Pulmonary artery endothelial cell (primary cell): ENCODE data around the gene SLC16A9. TPM values are rescaled to one million over a fixed set of nuclear protein-coding genes. Genes with fewer than 3 reads are reported as not detected.

Experiments
- DNase-seq: peaks from one replicate; pipeline ENCODE4 v3.0.0-alpha.2; 2011; ENCODE audit warnings: low read depth, low spot score
- total RNA-seq: library from RNA; depleted of rRNA; stranded (reverse); fragments of >200 nt; gene quantifications from 2 replicates; pipeline ENCODE4 v1.2.3, GENCODE V29; 2014

SLC16A9 gene
- total RNA-seq, 1 donor from 2014 or later, result 0.07 TPM

DNA sequence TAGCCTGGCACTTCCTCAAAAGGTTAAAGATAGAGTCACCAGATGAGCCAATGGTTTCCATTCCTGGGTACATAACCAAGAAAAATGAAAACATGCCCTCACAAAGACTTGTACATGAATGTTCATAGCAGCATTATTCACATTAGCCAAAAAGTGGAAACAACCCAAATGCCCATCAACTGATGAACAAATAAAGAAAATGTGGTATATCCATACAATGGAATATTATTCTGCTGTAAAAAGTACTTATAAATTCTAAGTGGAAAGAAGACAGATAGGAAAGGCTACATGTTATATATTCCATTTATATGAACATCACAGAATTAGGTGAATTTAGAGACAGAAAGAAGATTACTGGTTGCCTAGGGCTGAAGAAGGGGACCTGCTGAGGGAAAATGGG is 10.7 kb upstream of the SLC16A9 start:
- no peak for DNase-seq

DNA sequence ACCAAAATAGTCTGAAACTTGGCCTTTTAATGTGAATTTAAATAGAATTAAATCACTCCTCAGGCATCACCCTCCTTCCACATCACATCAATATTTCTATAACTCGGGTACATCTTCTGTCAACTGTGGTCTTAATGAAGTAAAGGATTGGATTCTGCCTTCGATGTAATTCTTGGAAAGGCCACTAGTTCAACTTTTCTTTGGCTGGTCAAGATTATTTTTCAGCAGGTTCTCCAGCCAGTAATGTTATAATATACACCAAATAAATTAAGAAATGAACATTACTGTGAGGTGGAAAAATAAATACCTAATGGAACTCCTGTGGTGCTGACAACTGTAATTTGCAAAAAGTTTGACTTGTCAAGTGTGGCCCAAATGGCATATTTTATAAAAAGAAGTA is 9.7 kb upstream of the SLC16A9 start:
- no peak for DNase-seq

DNA sequence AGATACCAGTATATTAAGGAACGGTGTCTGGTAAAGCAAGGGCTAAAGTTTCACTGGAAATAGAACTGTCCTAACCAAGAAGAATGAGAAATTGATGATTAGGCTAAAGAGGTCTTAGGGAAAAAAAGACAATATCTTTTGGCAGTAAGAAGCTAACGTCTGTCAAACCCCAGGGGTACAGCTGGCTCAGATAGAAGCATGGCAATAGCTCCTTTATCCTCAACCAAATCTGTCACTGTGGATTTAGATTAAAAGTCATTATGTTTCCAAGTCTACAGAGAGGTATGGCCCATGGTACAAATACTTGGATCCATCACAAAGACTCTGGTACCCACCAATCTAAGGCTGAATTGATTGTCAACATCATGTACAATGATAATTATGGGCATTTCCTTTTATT is 8.6 kb upstream of the SLC16A9 start:
- DNase-seq, result no peak

DNA sequence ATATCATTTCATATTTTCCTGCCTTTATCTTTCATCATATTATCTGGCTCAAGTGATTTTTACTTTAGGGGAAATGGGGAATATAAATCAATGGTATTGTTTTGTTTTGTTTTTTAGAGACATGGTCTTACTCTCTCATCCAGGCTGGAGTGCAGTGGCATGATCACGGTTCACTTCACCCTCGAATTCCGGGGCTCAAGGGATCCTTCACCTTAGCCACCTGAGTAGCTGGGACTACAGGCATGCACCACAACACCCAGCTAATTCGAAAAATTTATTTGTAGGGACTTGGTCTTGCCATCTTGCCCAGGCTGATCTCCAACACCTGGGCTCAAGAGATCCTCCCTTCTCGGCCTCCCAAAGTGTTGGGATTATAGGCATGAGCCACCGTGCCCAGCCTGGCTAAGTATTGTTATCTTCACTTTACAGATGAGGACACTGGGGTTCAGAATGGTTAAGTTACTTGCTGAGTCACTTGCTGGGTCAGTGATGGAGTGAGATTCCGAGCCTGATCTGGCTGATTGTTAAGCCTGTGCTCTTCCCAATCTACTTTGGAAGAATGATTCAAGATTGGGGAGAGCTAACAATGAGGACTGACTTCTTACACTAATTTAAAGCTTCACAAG is 3.7 kb upstream of the SLC16A9 start:
- no peak for DNase-seq

DNA sequence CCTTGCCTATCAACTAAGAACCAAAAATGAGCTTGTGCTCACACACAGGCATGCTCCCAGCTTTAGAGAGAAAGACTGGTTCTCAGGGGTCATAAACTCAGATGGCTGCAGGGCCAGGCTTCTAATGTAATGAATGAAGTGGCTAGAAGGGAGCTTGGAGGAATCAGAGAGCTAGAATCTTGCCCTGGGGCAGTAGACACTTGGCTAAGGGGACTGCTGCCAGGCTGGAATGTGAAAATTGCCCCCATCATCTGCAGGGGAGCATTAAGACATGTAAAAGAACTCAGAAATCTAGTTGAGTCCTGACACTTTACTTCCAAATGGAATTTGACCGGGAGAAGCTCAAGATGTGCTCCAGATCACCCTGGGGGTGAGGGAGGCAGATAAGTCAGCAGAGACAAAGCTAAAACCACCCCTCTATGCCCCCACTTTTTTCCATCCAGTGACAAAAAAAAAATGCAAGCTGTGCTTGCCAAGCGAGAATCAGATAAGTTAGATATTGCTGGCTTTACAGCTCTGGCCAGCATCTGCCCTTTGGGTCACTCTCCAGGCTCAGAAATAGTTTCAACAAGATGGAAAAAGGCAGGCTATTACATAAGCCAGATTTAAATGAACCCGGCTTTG is 2.3 kb upstream of the SLC16A9 start:
- DNase-seq, result no peak

DNA sequence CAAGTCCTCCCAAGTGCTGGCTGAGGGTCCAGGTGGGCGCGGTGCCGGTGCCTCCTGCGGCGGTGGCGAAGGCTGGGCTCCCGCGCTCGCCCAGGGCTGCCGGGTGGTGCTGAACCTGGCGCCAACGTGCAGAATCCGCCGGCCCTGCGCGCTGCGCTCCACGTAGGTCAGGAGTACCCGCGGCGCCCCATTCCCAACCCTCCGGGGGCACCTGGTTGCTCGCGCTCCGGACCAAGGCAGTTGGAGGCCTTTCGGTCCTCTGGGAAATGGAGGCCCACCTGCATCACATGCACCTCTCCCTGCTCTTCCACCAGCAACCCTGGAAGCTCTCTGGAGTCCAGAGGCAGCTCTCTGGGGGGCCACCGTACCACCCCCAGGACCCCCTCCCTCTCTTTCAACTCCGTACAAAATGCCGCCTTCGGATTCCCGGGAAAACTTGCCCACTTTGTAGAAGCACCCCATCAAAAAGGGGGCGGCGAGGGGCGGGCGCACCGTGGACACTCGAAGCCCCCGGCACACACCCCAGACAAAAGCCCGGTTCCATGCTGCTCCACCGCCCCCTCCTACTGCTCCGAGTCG is 745 bp downstream of the SLC16A9 start:
- no peak for DNase-seq

DNA sequence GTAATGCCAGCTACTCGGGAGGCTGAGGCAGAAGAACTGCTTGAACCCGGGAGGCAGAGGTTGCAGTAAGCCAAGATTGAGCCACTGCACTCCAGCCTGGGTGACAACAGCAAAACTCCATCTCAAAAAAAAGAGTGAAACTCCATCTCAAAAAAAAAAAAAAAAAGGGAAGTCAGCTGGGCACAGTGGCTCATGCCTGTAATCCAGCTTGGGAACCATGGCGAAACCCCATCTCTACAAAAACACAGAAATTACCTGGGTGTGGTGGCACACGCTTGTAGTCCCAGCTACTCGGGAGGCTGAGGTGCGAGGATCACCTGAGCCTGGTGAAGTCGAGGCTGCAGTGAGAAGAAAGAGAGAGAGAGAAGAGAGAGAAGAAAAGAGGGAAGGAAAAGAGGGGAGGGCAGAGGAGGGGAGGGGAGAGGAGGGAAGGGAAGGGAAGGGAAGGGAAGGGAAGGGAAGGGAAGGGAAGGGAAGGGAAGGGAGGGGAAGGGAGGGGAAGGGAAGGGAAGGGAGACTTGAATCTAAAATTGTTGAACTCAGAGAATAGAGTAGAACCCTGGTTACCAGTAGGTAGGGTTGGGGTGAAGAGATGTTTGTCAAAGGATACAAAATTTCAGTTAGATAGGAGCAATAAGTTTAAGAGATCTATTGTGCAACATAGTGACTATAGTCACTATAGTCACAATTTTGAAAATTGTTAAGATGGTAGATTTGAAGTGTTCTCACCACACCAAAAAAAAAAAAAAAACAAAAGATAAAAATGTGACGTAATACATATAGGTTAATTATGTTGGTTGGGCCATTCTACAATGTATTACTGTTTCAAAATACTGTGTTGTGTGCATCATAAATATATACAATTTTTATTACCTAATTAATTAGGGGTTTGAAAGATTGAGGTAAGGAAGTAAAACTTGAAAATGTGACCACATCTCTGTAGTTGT is 2.5 kb downstream of the SLC16A9 start:
- DNase-seq, result no peak

DNA sequence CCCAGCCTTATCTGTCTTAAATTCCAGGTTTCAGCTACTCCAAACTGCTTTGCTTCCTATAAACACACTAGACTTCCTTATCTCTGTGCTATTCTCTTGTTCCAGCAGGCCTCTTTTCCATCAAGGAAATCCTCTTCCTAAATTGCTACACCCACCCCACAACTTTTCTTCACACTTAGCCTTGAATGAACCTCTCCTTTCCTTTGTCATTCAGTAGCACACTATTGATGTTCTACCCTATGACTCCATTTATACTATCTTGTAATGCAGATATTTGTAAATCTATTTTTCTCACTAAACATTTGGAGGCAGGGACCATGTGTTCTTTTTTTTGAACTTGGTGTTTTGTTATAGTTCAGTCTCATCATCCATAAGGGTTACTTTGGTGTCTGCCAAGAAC is 3.7 kb downstream of the SLC16A9 start:
- DNase-seq, result no peak

DNA sequence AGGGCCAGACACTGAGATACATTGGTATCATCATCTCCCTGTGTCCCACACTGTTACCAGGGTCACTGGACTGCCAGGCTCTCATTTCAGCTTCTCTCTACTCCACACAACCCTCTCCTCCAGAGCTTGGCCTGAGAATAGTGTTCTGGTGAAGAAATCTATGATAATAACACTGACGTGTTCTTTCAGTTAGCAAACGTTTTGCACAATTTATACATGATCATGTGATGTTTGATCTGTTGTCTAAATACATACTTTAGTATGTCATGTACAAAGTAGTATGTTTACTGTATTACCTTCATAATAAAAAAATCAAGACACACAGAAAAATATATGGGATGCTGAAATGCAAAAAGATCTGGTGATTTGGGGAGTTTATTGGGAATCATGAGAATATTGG is 5.0 kb downstream of the SLC16A9 start:
- DNase-seq, result no peak

DNA sequence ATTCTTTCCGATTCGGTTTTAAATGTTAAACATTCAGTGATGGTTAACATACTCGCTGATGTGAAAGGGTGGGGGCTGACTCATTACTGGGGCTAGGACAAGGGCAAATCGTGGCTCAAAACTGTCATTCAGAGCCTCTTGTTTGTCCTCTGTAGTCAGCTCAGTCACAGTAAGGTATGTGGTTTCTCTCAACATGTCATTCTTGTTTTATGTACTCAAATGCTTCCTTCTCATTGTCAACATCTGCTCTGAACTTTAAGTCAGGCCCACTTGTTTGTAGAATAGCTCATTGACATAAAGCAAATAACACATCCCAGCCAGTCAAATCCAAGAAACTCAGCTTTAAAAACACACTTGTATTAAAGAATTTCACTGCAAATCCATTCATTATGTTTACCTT is 7.3 kb downstream of the SLC16A9 start:
- no peak for DNase-seq

DNA sequence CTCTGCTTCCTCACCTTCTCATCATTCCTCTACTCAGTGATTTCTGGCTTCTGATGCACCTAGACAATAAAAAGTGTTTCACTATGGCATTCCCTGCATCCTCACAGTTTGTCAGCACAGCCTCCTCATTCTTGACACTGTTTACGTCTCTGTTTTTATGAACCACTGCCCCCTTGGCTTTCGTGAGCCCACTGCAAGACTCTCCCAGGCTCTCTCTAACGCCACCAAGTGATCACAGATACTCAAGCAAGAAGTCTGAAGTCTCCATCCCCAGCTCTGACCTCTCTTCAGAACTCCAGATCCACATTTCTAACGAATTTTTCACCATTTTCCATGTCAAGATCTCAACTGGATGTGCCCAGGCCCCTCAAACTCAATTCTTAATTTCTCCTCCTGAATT is 8.9 kb downstream of the SLC16A9 start:
- DNase-seq, result no peak

DNA sequence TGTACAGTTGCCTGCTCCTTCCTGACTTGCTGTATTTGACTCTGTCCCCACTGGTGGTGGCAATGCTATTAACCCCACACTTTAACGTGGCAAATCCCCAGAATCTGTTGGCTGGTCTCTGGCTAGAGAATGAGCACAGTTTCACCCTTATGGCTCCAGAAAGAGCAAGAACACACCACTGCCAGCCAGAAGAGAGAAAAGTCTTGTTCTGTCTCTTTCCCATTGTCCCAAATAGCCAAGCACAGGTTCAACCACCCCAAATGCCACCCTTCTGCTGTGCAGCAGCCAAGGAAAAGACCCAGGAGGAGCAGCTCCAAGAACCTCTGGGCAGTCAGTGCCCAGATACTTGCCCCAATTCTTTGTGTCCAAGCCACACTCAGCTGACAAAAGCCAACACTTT is 11.3 kb downstream of the SLC16A9 start:
- no peak for DNase-seq

DNA sequence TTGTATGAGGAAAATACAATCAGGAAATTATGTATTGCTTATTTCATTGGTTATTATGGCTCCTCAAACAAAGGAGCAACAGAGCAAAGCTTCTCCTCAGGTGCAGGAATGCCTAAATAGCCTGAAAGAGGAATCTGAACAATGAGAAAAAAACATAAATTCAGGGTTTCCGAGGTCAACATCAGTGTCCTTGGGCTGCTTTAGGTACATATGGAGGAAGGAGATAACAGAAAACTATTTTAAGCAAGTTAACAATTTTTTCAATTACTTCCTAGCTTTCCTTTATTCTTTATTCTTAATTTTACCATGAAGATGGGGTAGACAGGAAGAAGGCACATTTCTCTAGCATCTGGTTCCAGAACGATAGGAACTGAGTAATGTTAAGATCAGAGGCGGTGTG is 14.0 kb downstream of the SLC16A9 start:
- no peak for DNase-seq

DNA sequence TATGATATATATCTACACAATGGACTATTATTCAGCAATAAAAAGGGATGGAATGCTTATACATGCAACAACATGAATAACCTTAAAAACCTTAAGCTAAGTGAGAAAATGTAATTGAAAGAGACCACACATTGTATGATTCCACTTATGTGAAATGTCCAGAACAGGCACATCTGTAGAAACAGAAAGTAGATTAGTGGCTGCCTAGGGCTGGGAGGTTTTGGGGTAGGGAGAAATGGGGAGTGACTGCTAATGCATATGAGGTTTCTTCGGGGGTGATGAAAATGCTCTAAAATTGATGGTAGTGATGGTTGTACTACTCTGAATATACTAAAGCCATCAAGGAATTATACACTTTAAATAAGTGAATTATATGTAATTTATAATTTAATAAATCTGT is 14.7 kb downstream of the SLC16A9 start:
- DNase-seq, result no peak

DNA sequence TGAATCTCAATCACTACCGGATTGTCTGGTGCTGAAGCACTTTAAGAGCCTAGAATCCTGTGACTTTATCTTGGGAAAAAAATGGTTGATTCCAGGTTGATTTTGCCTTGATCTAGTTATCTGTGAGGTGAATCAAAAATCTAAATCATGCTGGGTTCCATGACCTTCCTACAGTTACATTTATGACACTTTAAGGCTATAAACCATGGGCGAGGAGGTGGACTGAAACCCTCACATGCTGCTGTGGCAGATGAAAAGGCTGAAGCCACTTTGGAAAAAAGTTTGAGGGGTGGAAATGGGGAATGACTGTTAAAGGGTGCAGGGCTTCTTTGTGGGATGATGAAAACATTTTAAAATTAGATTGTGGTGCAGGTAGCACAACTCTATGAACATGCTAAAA is 17.5 kb downstream of the SLC16A9 start:
- DNase-seq, result no peak

DNA sequence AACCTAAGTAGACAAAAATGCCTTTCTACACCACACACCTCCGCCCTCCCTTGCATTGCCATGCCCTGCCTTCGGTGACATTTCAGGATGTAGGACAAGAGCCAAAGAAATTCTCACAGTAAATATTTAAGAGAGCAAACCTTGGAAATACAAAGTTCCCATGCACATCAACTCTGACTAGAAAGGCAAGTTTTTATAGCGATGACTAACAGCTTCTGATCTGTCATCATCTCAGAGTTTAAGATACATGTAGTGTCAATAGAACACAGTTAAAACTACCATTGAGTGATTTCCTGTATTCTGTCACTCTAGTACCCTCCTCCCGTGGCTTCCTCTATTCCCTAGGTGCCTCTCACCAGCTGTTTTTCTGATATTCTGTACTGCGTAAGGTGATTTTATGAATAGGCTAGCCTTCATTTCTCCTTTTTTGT is 20.7 kb downstream of the SLC16A9 start:
- DNase-seq, result no peak

DNA sequence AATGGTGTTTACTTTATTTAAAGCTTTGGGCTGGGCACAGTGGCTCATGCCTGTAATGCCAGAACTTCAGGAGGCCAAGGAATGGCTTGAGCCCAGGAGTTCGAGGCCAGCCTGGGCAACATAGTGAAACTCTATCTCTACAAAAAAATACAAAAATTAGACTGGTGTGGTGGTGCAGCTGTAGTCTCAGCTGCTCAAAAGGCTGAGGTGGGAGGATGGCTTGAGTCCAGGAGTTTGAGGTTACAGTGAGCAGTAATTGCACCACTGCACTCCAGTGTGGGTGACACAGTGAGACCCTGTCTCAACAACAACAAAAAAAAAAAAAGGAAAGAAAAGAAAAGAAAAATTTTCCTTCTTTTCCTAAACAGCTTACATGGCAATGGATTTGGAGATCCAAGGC is 22.0 kb downstream of the SLC16A9 start:
- DNase-seq, result no peak

DNA sequence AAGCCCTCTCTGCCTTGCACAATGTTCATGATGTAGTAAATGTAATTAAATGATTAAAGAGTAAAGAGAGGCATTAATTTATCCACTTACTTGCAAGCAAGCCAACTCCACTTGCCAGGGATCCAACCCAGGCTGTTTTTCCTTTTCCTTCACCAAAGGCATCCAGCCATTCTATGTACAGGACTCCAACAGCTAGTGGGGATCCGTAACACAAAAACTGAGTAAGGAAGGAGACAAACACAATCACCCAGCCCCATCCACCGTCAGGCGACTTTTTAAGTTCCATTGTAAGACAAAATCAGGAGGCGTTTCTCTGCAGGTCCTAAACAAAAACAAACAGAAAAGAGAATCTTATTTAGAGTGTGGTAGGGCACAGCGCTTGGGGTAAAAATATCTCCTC is 25.6 kb downstream of the SLC16A9 start:
- DNase-seq, result no peak

DNA sequence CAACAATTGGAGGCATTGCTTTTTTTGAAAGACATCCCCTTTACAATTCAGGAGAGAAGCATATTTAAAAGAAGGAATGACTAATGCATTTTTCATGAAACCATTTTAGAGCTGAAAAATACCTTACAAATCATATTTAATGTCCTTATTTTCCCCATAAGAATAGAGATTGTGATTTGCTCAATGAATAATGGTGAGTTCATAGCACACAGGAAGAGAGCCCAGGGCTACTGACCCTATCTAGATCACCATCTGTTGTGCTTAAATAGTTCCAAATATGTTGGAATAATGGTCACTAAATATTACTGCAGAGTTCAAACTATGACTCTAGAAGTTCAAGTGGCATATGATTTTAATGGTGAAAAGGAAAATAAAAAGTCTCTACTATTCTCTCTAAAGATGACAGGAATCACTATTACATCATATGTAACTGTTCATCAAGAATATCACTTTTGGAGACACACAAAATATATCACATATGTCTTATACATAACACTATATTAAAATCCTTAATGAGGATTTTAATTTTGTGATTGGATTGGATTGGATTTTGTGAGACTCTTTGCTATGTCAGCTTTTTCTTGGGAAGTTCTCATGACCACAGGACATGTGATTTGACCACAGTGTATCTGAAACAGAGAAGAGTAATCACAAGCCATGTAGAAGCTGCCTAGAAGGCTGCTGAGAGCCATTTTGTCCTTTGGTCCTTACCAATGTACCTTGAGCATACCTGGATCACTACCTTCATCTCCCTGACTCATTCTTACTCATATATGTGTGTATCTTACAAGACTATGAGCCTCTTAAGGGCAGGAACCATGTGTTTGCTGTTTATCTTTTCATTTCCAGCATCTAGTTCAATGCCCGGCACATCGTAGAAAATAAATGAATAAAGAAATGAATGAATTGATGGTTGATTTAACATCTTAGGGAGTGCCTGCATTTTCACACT is 26.4 kb downstream of the SLC16A9 start:
- DNase-seq, result no peak

DNA sequence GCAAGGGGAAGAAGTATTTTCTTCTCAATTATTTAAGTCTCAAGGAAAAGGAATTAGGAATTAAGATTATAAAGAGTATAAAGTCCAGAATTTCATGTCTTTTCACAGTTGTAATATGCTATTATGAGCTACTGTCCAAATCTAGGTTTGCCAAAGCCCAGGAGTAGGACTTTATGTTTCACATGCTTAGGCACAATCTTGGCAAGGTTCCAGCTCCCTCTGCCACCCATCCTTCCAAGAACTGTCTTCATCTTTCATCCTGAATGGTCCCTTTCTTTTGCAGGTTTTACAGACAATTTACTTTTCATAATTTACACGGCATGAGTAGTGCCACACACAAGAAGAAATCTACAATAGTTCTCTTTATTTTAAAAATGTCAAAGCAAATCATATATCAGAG is 29.5 kb downstream of the SLC16A9 start:
- no peak for DNase-seq

DNA sequence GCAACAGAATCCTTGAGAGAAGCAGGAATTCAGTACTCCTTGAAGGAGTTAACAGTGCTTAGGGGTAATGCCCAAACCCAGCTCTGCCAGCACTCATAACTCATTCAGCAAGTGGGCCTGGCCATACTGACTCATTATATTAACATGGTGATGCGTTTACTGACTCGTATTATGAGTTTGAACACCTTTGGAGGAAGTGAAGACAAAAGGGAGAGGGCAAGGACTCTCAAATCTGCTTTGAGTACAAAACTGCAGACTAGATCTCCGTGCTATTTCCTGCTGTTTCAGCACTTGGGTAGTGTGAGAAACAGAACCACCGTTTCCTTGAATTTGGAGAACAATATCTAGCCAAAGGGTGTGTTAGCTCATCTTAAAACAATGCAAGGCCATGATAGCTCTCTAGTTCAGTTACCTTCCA is 30.8 kb downstream of the SLC16A9 start:
- no peak for DNase-seq
